ENCODE measurements around the gene MARCHF5.

GRCh38 chr10:92241501-92241900 lies 49.5 kb upstream of the MARCHF5 start:
- TF ChIP-seq POLR2AphosphoS5 (IDR thresholded peaks at IDR 0.05; ENCODE audit: low read depth, low read length) (no peak), TCF7L2 (IDR thresholded peaks at IDR 0.05; ENCODE audit: low read depth, low read length) (no peak)
- TF ChIP-seq, protein P1, sequence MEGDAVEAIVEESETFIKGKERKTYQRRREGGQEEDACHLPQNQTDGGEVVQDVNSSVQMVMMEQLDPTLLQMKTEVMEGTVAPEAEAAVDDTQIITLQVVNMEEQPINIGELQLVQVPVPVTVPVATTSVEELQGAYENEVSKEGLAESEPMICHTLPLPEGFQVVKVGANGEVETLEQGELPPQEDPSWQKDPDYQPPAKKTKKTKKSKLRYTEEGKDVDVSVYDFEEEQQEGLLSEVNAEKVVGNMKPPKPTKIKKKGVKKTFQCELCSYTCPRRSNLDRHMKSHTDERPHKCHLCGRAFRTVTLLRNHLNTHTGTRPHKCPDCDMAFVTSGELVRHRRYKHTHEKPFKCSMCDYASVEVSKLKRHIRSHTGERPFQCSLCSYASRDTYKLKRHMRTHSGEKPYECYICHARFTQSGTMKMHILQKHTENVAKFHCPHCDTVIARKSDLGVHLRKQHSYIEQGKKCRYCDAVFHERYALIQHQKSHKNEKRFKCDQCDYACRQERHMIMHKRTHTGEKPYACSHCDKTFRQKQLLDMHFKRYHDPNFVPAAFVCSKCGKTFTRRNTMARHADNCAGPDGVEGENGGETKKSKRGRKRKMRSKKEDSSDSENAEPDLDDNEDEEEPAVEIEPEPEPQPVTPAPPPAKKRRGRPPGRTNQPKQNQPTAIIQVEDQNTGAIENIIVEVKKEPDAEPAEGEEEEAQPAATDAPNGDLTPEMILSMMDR (IDR thresholded peaks at IDR 0.05): no peak
- TF ChIP-seq, protein P2, sequence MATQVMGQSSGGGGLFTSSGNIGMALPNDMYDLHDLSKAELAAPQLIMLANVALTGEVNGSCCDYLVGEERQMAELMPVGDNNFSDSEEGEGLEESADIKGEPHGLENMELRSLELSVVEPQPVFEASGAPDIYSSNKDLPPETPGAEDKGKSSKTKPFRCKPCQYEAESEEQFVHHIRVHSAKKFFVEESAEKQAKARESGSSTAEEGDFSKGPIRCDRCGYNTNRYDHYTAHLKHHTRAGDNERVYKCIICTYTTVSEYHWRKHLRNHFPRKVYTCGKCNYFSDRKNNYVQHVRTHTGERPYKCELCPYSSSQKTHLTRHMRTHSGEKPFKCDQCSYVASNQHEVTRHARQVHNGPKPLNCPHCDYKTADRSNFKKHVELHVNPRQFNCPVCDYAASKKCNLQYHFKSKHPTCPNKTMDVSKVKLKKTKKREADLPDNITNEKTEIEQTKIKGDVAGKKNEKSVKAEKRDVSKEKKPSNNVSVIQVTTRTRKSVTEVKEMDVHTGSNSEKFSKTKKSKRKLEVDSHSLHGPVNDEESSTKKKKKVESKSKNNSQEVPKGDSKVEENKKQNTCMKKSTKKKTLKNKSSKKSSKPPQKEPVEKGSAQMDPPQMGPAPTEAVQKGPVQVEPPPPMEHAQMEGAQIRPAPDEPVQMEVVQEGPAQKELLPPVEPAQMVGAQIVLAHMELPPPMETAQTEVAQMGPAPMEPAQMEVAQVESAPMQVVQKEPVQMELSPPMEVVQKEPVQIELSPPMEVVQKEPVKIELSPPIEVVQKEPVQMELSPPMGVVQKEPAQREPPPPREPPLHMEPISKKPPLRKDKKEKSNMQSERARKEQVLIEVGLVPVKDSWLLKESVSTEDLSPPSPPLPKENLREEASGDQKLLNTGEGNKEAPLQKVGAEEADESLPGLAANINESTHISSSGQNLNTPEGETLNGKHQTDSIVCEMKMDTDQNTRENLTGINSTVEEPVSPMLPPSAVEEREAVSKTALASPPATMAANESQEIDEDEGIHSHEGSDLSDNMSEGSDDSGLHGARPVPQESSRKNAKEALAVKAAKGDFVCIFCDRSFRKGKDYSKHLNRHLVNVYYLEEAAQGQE (IDR thresholded peaks at IDR 0.05; ENCODE audit: insufficient read depth in 1 of 2, low read depth in 2 of 2, low read length in 1 of 2): no peak
